ENCODE results near the gene CACNB2.
"Not testable (repeated sequence)": the region's sequence is repeated elsewhere in the genome, so short reads cannot be mapped to it uniquely, and the experiment has no call there.

Gene CACNB2

DNA sequence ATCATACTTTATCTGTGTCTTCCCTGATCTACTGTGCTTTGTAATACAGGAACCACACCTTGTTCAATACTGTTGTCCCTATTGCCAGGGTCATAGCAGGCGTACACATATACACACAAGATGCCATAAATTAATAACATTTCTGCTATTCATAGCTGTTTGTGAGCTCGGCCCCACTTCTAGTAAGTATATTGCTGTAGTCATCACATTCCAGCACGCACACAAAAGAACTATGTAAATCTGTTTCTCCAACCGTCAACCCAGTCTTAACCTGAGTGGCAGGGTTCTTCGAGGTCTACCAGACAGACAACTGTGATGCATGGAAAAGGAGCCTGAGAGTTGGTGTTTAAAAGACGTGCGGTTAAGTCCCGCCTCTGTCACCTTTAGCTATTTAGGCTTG, 5.7 kb upstream of the CACNB2 start:
- DNase-seq, result no peak
- no peak for TF ChIP-seq POLR2A (IDR thresholded peaks at IDR 0.05; ENCODE audit: low read length)
- no peak for TF ChIP-seq GATA1 (IDR thresholded peaks at IDR 0.05; ENCODE audit: low read depth, low read length)

DNA sequence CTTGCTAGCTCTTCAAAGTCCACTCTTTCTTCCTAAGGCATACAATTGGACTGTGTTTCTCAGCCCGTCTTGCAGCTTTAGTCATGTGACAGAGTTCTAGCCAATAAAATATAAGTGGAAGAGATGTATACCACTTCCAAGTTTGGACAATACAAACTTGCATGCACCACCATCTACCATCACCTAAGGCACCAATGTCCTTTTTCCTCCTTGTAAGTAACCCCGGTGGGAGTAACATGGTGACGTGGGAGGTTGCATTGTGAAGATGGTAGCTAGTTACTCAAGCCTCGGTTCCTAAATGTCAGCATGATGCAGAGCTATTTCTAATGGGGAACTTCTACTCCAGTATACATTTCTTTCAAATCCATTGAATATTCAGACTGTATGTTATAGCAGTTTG, 5.3 kb upstream of the CACNB2 start:
- no peak for DNase-seq
- TF ChIP-seq POLR2A (IDR thresholded peaks at IDR 0.05; ENCODE audit: low read length), result no peak
- TF ChIP-seq GATA1 (IDR thresholded peaks at IDR 0.05; ENCODE audit: low read depth, low read length), result no peak

DNA sequence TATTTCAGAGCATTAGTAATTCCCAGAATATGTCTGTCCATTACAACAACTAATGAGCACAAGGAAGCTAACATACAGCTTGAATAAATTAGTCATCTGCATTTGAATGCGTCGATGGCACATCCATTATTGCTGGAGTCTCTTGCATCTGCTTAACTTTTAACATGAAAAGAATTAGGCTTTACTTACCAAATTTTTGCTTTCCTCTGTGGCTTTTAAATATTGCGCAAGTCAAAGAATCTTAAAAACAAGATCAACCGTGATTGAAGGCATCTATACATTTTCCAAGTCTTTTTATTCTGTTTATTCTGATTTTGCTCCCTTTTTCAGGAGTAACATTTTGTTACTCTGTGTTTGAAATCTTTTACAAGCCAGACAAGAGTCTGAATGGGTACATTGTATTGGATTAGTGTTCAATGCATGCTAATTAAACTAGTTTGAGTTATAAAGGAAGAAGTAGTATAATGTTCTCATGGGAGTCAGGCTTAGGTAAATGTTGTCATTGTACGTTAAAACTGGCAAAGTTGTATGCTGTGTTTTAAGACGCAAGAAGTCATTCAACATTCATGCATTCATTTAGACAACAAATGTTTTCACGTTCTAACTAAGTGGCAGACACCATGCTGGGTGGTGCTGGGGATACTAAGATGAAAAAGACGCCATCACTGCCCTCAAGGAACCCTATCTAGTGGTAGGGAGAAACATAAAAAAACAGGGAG, 4.0 kb upstream of the CACNB2 start:
- no peak for TF ChIP-seq POLR2A (IDR thresholded peaks at IDR 0.05; ENCODE audit: low read length)
- no peak for TF ChIP-seq GATA1 (IDR thresholded peaks at IDR 0.05; ENCODE audit: low read depth, low read length)
- no peak for DNase-seq

DNA sequence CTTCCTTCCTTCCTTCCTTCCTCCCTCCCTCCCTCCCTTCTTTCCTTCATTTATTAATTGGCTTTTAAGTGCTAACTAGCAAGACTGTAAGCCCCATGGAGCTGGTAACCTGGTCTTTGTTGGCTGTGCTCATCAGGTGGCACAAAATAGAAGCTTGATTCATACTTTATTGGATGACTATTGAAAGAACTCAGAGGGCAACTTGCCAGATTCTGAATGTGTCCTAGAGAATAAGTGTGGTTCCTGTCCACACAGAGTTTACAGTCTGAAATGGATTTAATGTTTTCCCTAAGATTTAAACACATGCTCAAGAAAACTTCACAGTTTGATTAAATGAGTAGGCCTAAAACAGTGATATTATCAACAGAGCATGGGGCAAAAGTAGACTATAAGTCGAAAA, 3.1 kb upstream of the CACNB2 start:
- DNase-seq, result no peak
- TF ChIP-seq GATA1 (IDR thresholded peaks at IDR 0.05; ENCODE audit: low read depth, low read length), result no peak
- TF ChIP-seq POLR2A (IDR thresholded peaks at IDR 0.05; ENCODE audit: low read length), result no peak

DNA sequence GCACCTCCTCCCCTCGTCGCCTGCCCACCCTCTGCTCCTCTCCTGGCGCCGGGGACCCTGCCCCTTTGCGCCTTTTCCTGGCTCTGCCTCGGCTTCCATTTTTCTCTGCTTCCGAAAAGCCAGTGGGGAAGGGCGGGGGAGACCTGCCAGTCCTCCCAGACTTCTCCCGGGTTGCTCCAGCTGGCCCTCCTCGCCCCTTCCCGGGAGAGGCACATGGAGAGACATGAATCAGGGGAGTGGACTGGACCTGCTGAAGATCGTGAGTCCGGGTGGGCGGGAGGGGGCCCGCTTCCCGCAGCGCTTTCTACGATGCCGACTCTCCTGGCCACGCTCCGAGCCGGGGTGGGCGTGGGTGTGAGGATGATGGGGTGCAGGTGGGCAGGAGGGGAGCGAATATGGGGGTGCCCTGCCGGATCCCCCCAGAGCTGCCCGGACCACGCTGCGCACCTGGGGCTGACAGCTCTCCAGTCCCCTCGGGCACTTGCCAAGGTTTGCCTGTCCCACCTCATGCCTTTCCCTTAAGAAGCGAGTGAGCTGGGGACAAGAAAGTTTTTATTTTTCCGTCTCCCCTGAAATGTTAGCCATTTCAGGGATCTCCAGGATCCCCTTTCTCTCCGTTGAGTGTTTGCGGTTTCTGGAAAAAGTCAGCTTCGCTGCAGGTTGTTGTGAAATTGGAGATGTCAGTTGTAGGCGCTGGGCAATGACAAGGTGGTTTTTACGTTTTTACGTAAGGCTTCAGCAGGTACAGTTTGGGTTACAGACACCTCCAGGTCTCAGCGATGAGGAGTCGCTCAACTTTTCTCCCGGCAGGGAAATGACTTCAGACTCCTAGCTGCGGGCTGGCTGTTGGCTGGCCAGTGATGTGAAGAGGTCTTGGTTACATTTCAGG, 977 bp downstream of the CACNB2 start:
- DNase-seq, result no peak
- TF ChIP-seq GATA1 (IDR thresholded peaks at IDR 0.05; ENCODE audit: low read depth, low read length), result no peak
- no peak for TF ChIP-seq POLR2A (IDR thresholded peaks at IDR 0.05; ENCODE audit: low read length)

DNA sequence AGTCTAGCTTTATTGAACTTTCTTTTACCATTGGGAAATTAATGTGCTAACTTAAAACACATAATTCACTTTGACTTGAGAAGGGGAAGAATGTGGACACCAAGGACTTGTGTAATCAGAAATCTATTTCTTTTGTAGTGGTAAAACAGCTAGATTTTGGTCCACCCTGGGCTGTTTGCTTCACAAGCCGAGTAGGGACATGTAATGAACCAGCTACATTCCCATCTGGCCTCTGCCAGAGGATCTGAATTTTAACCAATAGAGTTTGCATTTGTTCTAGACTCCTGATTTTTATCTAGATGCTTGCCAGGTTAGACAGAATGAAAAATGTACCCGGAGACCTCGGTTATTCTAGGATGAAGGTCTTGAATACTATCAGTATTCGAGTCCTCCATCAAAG, 1.9 kb downstream of the CACNB2 start:
- TF ChIP-seq GATA1 (IDR thresholded peaks at IDR 0.05; ENCODE audit: low read depth, low read length) (no peak), POLR2A (IDR thresholded peaks at IDR 0.05; ENCODE audit: low read length) (no peak)
- no peak for DNase-seq

DNA sequence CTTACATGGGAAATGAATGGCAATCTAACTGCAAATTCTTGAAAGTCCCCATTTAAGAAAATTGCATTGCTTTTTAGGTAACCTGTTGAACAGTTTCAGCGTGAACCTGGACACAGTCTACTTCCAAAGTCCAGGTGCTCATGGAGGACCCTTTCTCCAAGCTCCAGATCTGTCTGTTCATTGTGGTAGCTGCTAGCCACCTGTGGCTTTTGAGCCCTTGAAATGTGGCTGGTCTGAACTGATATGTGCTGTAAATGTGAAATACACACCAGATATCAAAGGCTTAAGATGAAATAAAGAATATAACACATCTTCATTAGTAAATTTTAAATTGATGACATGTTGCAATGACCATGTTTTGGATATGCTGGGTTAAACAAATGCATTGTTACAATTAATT, 4.2 kb downstream of the CACNB2 start:
- TF ChIP-seq GATA1 (IDR thresholded peaks at IDR 0.05; ENCODE audit: low read depth, low read length), result no peak
- no peak for TF ChIP-seq POLR2A (IDR thresholded peaks at IDR 0.05; ENCODE audit: low read length)
- no peak for DNase-seq

DNA sequence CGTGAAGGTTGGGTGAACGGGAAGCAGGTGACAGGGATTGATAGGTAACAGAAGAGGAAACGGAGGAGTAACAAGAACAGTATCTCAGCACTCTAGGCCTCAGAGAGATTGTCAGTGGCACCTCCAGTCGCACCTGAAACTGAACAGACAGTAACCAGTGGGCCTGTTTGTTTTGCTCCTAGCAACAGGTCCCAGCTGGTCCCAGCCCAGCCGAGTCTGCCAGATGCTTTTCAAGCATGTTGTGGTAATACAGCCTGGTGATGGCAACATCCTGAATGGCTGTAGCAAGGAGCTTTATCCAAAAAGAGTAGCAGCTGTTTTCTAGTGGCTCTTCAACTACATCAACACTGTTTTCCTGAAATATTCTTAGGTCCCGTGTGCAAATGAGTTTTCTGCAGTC, 4.7 kb downstream of the CACNB2 start:
- no peak for DNase-seq
- TF ChIP-seq GATA1 (IDR thresholded peaks at IDR 0.05; ENCODE audit: low read depth, low read length) (no peak), POLR2A (IDR thresholded peaks at IDR 0.05; ENCODE audit: low read length) (no peak)

DNA sequence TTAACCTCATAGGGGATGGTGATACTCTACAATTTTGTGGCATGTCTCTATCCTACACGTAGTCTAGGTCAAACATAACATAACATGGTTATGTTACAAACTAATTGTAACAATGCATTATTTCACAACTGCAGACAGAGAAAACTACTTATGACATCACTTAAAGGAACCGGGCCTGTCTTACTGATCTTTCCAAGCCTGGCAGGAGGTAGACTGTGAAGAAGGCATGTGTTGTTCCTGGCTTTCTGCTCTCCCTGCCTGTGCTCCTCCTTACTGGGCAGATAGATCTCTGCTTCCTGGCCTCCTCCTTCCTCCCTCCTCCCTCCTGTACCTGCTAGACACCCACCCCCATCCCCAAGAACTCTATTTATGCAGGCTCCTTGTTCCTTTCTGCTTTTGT, 5.4 kb downstream of the CACNB2 start:
- DNase-seq, result no peak
- no peak for TF ChIP-seq POLR2A (IDR thresholded peaks at IDR 0.05; ENCODE audit: low read length)
- no peak for TF ChIP-seq GATA1 (IDR thresholded peaks at IDR 0.05; ENCODE audit: low read depth, low read length)

DNA sequence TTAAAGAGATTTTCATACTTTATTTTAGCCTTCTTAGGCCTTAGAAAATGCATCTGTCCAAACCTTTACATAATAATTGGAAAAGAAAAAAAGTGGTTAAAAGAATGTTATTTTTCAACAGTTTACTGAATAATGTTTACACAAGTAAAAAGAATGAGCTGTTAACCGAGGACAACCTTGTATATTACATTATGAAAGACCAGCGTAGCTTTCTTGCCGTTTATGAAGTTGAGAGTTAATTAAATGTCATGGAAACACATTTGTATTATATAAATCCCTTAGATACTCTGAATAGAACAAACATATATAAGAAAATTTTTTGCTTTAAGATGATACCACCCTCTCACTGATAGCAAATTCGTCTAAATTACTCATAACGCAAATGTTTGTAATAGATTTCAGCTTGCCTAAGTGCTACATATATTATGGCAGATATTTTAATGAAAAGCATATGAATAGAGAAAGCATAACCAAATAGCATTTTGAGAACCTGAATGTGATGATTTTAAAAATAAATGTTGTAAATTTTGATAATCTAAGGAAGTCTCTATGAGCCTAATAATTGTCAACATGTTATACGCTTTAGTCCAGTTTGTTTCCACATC, 9.1 kb downstream of the CACNB2 start:
- no peak for DNase-seq
- TF ChIP-seq POLR2A (IDR thresholded peaks at IDR 0.05; ENCODE audit: low read length), result no peak
- TF ChIP-seq GATA1 (IDR thresholded peaks at IDR 0.05; ENCODE audit: low read depth, low read length), result no peak

DNA sequence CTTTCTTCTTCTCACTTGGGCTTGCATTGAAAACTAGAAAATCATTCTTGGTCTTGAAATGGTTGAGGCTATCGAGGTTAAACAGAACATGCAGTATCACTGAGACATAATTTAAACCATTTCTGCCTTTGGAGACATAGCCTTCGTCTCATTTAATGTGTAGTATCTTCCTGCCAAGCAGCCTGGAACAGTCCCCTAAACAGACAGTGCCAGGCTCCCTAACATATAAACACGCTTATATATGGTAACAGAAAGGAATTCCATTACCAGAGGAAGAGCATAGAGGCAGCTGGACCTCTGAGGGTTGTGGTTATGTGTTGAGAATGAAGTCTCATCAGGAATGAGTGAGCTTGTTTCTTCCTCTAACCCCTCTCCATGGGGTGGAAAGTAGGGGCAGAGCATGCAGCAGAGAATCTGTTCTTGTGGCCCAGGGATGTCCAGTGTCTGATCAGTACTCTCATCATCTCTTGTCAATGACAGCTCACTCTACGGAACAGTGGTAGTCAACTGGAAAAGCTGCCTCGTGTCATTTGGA, 11.2 kb downstream of the CACNB2 start:
- DNase-seq, result no peak
- TF ChIP-seq POLR2A (IDR thresholded peaks at IDR 0.05; ENCODE audit: low read length), result no peak
- TF ChIP-seq GATA1 (IDR thresholded peaks at IDR 0.05; ENCODE audit: low read depth, low read length), result no peak

DNA sequence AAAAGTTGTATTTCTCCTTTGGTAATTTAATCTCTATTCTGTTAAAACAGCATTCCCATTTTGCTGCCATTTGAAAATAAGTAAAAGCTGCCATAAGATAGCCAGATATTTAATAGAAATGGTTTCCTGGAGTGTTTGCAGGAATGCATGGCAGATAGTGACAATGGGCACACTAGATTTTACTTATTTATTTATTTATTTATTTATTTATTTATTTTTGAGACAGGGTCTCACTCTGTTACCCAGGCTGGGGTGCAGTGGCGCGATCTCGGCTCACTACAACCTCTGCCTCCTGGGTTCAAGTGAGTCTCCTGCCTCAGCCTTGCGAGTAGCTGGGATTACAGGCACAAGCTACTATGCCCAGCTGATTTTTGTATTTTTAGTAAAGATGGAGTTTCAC, 13.2 kb downstream of the CACNB2 start:
- DNase-seq, result not testable (repeated sequence)

DNA sequence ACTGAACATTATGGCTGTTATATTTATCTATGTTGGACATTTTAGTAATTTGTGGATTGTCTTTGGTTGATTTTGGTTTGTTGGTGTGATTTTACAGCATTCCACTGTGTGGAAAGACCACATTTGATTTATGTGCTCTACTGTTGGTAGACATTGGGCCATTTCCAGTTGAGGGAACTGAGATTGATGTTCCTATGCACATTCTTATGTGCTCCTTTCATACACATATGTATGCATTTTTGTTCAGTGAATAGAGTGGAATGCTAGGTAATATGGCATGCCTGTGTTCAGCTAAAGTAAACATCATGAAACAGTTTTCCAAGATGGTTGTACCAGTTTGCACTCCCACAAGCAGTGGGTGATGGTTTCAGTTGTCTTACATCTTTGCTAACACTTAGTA, 15.1 kb downstream of the CACNB2 start:
- no peak for DNase-seq
- TF ChIP-seq GATA1 (IDR thresholded peaks at IDR 0.05; ENCODE audit: low read depth, low read length), result no peak
- TF ChIP-seq POLR2A (IDR thresholded peaks at IDR 0.05; ENCODE audit: low read length), result no peak

DNA sequence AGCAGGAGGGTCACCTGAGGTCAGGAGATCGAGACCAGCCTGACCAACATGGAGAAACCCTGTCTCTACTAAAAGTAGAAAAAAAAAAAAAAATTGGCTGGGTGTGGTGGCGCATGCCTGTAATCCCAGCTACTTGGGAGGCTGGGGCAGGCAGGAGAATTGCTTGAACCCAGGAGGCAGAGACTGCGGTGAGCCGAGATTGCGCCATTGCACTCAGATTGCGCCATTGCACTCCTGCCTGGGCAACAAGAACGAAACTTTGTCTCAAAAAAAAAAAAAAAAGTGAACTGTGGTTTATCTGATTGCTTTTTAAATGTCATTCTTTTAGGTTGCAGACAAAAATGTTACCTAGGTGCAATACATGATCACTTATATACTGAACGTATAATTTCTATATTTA, 16.6 kb downstream of the CACNB2 start:
- DNase-seq, result not testable (repeated sequence)
